ENCODE results near the gene SSX5. TPM values are rescaled to one million over a fixed set of nuclear protein-coding genes. Genes with fewer than 3 reads are reported as not detected.
"Not testable (repeated sequence)": the region's sequence is repeated elsewhere in the genome, so short reads cannot be mapped to it uniquely, and the experiment has no call there.

The SSX5 gene, protein sequence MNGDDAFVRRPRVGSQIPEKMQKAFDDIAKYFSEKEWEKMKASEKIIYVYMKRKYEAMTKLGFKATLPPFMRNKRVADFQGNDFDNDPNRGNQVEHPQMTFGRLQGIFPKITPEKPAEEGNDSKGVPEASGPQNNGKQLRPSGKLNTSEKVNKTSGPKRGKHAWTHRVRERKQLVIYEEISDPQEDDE
- total RNA-seq: not detected in 2 replicates

DNA sequence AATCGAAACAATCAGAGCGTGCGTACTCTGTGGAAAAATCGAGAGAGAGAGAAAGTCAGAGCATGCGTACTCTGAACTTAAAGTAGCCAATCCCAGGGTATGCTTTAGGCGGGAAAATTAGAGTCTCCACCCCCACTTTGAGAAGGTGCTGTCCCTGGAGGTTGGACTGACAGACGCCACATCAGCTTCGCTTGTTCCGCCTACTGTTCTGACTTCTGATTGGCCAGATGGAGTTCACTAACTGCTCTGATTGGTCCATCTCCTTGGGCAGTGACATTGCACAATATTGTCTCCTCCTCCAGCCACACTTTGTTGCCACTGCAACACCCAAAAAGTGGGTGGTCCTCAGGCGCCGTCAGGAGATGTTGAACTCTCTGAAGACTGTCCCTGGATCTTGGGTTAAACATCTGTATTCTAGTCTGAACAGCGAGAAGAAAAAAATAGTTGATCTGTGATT lies at the start of gene SSX5:
Gene SSX5, minus strand, starts transcription at position 51 of the 457 bp plus-strand sequence. CDS start 1,437 bp downstream, outside the sequence.
- TF ChIP-seq, protein P1, sequence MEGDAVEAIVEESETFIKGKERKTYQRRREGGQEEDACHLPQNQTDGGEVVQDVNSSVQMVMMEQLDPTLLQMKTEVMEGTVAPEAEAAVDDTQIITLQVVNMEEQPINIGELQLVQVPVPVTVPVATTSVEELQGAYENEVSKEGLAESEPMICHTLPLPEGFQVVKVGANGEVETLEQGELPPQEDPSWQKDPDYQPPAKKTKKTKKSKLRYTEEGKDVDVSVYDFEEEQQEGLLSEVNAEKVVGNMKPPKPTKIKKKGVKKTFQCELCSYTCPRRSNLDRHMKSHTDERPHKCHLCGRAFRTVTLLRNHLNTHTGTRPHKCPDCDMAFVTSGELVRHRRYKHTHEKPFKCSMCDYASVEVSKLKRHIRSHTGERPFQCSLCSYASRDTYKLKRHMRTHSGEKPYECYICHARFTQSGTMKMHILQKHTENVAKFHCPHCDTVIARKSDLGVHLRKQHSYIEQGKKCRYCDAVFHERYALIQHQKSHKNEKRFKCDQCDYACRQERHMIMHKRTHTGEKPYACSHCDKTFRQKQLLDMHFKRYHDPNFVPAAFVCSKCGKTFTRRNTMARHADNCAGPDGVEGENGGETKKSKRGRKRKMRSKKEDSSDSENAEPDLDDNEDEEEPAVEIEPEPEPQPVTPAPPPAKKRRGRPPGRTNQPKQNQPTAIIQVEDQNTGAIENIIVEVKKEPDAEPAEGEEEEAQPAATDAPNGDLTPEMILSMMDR (IDR thresholded peaks at IDR 0.05; ENCODE audit: insufficient read depth, low read depth, low read length): no peak
- no peak within 1 kb of the TSS for H3K4me3 ChIP-seq (ENCODE audit: low read depth, low read length)
- DNase-seq (ENCODE audit: low read depth): no peak

DNA sequence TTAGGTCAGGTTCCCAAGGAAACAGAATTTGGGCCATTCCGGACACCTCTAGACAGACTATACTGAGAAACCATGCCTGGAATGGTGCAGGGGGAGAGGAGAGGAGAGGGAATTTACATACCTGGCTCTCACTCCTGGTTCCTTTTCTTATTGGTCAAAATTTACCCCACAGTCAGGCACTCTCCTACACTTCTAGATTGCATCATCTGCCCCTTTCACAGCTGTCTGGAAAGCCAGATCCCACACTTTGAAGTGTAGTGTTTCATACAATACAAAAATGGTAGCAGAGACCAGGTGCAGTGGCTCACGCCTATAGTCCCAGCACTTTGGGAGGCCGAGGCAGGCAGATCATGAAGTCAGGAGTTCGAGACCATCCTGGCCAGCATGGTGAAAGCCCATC lies 27.6 kb upstream of the SSX5 start:
- DNase-seq (ENCODE audit: low read depth); H3K4me3 ChIP-seq (ENCODE audit: low read depth, low read length): not testable (repeated sequence)

DNA sequence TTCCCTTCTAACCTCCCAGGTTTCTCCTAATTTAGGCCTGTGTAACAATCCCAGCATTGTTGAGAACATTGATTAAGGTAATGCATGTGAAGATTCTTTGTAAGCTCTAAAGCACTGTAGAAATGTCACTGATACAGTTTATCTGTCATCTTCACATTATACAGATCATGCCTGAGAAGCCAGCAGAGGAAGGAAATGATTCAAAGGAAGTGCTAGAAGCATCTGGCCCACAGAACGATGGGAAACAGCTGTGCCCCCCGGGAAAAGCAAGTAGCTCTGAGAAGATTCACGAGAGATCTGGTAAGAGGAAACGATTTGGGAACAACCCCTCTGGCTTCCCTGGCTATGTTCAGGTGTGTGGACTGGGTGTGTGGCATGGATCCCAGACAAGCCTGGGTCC lies 17.7 kb upstream of the SSX5 start:
- not testable (repeated sequence) for H3K4me3 ChIP-seq (ENCODE audit: low read depth, low read length); DNase-seq (ENCODE audit: low read depth)

DNA sequence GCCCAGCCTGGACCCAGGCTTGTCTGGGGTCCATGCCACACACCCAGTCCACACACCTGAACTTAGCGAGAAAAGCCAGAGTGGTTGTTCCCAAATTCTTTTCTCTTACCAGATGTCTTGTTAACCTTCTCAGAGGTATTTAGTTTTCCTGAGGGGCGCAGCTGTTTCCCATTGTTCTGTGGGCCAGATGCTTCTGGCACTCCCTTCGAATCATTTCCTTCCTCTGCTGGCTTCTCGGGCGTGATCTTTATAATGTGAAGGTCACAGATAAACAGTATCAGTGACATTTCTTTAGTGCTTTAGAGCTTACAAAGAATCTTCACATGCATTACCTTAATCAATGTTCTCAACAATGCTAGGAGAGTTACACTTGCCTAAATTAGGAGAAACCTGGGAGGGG lies 6.6 kb downstream of the SSX5 start:
- H3K4me3 ChIP-seq (ENCODE audit: low read depth, low read length); DNase-seq (ENCODE audit: low read depth): not testable (repeated sequence)

DNA sequence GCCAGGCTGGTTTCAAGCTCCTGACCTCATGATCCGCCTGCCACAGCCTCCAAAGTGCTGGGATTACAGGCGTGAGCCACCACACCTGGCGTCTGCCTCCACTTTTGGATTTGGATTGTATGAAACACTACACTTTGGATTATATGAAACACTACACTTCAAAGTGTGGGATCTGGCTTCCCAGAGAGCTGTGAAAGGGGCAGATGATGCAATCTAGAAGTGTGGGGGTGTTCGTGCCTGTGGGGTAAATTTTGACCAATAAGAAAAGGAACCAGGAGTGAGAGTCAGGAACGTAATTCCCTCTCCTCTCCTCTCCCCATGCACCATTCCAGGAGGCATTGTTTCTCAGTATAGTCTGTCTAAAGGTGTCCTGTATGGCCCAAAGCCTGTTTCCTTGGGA lies 14.7 kb downstream of the SSX5 start:
- not testable (repeated sequence) for DNase-seq (ENCODE audit: low read depth); H3K4me3 ChIP-seq (ENCODE audit: low read depth, low read length)

DNA sequence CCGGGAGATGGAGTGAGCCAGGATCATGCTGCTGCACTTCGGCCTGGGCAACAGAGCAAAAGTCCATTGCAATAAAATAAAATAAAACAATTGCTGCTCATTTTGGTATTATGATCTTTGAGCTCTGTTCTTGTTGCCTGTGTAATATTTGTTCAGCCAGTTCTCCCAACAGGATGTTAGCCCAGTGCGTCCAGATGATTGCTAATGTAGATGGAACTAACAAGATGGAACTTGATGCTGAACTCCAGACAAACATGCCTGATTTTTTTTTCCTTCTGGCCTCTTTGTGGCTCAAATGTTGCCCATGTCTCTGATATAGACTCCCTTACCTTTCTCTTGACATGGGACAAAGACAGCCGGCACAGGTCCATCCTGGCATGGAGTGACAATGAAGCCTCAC lies 15.8 kb downstream of the SSX5 start:
- no peak for DNase-seq (ENCODE audit: low read depth)
- no peak overlapping the region for H3K4me3 ChIP-seq (ENCODE audit: low read depth, low read length)
- TF ChIP-seq, protein P1 (IDR thresholded peaks at IDR 0.05; ENCODE audit: insufficient read depth, low read depth, low read length): no peak

DNA sequence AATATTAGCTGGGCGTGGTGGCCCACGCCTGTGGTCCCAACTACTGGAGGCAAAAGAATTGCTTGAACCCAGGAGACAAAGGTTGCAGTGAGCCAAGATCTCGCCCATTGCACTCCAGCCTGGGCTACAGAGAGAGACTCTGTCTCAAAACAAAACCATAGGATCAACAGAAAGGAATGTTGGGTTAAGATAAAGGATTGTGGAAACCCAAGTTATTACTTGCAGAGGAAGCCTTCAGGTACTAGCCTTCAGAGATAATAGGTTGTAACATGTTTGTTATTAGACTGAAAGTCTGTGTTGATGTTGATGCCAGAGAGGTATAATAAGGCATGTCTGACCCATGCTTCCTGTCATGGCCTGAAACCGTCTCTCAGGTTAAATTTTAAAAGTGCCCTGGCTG lies 16.9 kb downstream of the SSX5 start:
- no peak overlapping the region for H3K4me3 ChIP-seq (ENCODE audit: low read depth, low read length)
- no peak for DNase-seq (ENCODE audit: low read depth)
- TF ChIP-seq, protein P1 (IDR thresholded peaks at IDR 0.05; ENCODE audit: insufficient read depth, low read depth, low read length): no peak

DNA sequence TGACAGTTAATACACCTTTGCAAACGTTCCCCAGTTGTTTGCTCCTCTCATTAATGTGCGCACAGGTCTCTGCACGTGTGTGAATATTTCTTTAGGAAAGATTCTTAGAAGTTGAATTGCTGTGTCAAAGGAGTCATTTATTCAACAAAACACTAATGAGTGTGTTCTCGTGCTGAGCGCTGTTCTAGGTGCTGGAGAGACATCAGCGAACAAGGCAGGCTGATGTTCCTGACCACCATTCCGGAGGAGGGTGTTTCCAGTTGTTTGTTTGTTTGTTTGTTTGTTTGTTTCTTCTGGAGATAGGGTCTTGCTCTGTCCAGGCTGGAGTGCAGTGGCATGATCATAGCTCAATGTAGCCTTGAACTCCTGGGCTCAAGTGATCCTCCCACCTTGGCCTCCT lies 30.3 kb downstream of the SSX5 start:
- DNase-seq (ENCODE audit: low read depth): not testable (repeated sequence)

DNA sequence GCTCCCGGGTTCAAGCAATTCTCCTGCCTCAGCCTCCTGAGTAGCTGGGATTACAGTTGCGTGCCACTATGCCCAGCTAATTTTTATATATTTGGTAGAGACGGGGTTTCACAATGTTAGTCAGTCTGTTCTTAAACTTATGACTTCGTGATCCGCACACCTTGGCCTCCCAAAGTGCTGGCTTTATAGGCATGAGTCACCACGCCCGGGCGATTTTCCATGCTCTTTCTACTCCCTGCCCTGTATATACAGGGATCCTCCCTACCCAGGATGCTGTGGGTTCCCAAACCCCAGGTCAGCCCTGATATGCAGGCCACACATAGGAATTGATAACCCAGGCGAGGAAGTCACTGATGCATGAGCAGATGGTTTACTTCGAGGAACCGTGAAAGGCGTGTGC lies 31.4 kb downstream of the SSX5 start:
- no peak for DNase-seq (ENCODE audit: low read depth)
- TF ChIP-seq, protein P1 (IDR thresholded peaks at IDR 0.05; ENCODE audit: insufficient read depth, low read depth, low read length): no peak
- no peak overlapping the region for H3K4me3 ChIP-seq (ENCODE audit: low read depth, low read length)

More for the DNA sequence above, 30.3 kb downstream of the SSX5 start:
- H3K4me3 ChIP-seq (ENCODE audit: low read depth, low read length): not testable (repeated sequence)

DNA sequence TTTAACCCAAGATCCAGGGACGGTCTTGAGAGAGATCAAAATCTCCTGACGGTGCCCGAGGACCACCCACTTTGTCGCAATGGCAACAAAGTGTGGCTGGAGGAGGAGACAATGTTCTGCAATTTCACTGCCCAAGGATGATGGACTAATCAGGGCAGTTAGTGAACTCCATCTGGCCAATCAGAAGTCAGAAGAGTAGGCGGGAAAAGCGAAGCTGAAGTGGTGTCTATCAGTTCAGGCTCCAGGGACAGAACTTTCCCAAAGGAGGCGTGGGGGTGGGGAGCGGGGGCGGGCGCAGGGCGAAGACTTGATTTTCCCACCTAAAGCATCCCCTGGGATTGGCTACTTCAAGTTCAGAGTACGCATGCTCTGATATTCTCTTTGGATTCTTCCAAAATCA lies 40.6 kb downstream of the SSX5 start:
- DNase-seq (ENCODE audit: low read depth): no peak
- TF ChIP-seq, protein P1 (IDR thresholded peaks at IDR 0.05; ENCODE audit: insufficient read depth, low read depth, low read length): no peak
- H3K4me3 ChIP-seq (ENCODE audit: low read depth, low read length): no peak overlapping the region

All from fibroblast of villous mesenchyme (primary cell).